Ascending aorta (tissue), 2 donors: ENCODE data around the gene KCNIP1. TPM values are rescaled to one million over a fixed set of nuclear protein-coding genes. Genes with fewer than 3 reads are reported as not detected.

Experiments
- DNase-seq, 2 donors: peaks; one replicate each; pipeline ENCODE4 v3.0.0-alpha.2; 2019; ENCODE audit warnings: low spot score in 2 of 2
- H3K27ac ChIP-seq, 2 donors: fragments of 200-600 bp; sonication (generic); one replicate each; pipeline ENCODE4 v1.5.1; 2016 to 2017; ENCODE audit warnings: mild to moderate bottlenecking in 1 of 2
- H3K27me3 ChIP-seq: fragments of 200-600 bp; sonication (generic); one replicate; pipeline ENCODE4 v1.5.1; 2017
- H3K36me3 ChIP-seq, 2 donors: fragments of 200-600 bp; sonication (generic); one replicate each; pipeline ENCODE4 v1.5.1; 2016
- H3K4me1 ChIP-seq, 2 donors: fragments of 200-600 bp; sonication (generic); one replicate each; pipeline ENCODE4 v1.5.1; 2016 to 2017; ENCODE audit warnings: mild to moderate bottlenecking in 1 of 2
- H3K4me3 ChIP-seq, 2 donors: fragments of 200-600 bp; sonication (generic); one replicate each; pipeline ENCODE4 v1.5.1; 2016 to 2017; ENCODE audit warnings: mild to moderate bottlenecking in 1 of 2
- H3K9me3 ChIP-seq, 2 donors: fragments of 200-600 bp; sonication (generic); one replicate each; pipeline ENCODE4 v1.5.1; 2016
- intact Hi-C: fragments of 100-400 bp; cut with DNase I; formaldehyde crosslinking; loops from one replicate; pipeline ENCODE4 v1.15.1; 2023
- total RNA-seq: library from RNA; depleted of rRNA; stranded (reverse); fragments of >200 nt; gene quantifications from one replicate; pipeline ENCODE4 v1.1.0, GENCODE V29; 2016
- TF ChIP-seq, protein P1 (sequence below), 3 experiments: fragments of 200-600 bp in 2 of 3; fragments of 450-650 bp in 1 of 3; sonication (generic) in 2 of 3; IDR thresholded peaks; one replicate each; pipeline ENCODE4 v1.5.1; 2016 to 2019; ENCODE audit warnings: antibody characterized with exemption in 3 of 3, mild to moderate bottlenecking in 1 of 3, moderate library complexity in 1 of 3

KCNIP1 gene
- total RNA-seq, 1 donor from 2014 or later, result not detected

GRCh38 chr5:170536525-170536924, 32.7 kb downstream of the KCNIP1 start:
- H3K27ac ChIP-seq, result no peak overlapping the region
- no peak for DNase-seq
- TF ChIP-seq, protein P1, sequence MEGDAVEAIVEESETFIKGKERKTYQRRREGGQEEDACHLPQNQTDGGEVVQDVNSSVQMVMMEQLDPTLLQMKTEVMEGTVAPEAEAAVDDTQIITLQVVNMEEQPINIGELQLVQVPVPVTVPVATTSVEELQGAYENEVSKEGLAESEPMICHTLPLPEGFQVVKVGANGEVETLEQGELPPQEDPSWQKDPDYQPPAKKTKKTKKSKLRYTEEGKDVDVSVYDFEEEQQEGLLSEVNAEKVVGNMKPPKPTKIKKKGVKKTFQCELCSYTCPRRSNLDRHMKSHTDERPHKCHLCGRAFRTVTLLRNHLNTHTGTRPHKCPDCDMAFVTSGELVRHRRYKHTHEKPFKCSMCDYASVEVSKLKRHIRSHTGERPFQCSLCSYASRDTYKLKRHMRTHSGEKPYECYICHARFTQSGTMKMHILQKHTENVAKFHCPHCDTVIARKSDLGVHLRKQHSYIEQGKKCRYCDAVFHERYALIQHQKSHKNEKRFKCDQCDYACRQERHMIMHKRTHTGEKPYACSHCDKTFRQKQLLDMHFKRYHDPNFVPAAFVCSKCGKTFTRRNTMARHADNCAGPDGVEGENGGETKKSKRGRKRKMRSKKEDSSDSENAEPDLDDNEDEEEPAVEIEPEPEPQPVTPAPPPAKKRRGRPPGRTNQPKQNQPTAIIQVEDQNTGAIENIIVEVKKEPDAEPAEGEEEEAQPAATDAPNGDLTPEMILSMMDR (IDR thresholded peaks at IDR 0.05), result no peak

GRCh38 chr5:170537451-170538095, 33.8 kb downstream of the KCNIP1 start:
- intact Hi-C loops, result no loop called here
- no peaks in the 10 kb centered on the region for H3K4me1 ChIP-seq
- DNase-seq, result no peak

More at GRCh38 chr5:170536525-170536924, 32.7 kb downstream of the KCNIP1 start:
- no peaks in the 10 kb centered on the region for H3K4me1 ChIP-seq
- H3K4me3 ChIP-seq, result no peak overlapping the region
- no peaks in the 10 kb centered on the region for H3K36me3 ChIP-seq
- H3K27me3 ChIP-seq, result no peaks in the 10 kb centered on the region
- intact Hi-C loops, result no loop called here
- H3K9me3 ChIP-seq, result no peaks in the 10 kb centered on the region

GRCh38 chr5:170538096-170538465, 34.3 kb downstream of the KCNIP1 start:
- Histone ChIP-seq H3K27ac (no peak overlapping the region), H3K4me1 (no peaks in the 10 kb centered on the region), H3K36me3 (no peaks in the 10 kb centered on the region), H3K9me3 (no peaks in the 10 kb centered on the region), H3K27me3 (no peaks in the 10 kb centered on the region), H3K4me3 (no peak overlapping the region)
- intact Hi-C loops, result no loop called here
- TF ChIP-seq, protein P1 (IDR thresholded peaks at IDR 0.05), result no peak
- DNase-seq, result no peak

More at GRCh38 chr5:170537451-170538095, 33.8 kb downstream of the KCNIP1 start:
- TF ChIP-seq, protein P1 (IDR thresholded peaks at IDR 0.05), result no peak
- Histone ChIP-seq H3K9me3 (no peaks in the 10 kb centered on the region), H3K27me3 (no peaks in the 10 kb centered on the region), H3K36me3 (no peaks in the 10 kb centered on the region), H3K4me3 (no peak overlapping the region), H3K27ac (no peak overlapping the region)

- Histone ChIP-seq H3K27ac (no peak overlapping the region), H3K4me1 (no peaks in the 10 kb centered on the region), H3K36me3 (no peaks in the 10 kb centered on the region), H3K4me3 (no peak overlapping the region), H3K9me3 (no peaks in the 10 kb centered on the region), H3K27me3 (no peaks in the 10 kb centered on the region)
- intact Hi-C loops, result no loop called here
- DNase-seq, result no peak
- TF ChIP-seq, protein P1 (IDR thresholded peaks at IDR 0.05), result no peak
Observed at GRCh38 chr5:170538696-170539586, 35.1 kb downstream of the KCNIP1 start.

- Histone ChIP-seq H3K9me3 (peaks cover 0 to 5% of the 10 kb centered on the region in 2 donors), H3K27ac (no peak overlapping the region), H3K4me1 (no peaks in the 10 kb centered on the region), H3K27me3 (no peaks in the 10 kb centered on the region), H3K36me3 (no peaks in the 10 kb centered on the region), H3K4me3 (no peak overlapping the region)
- no peak for DNase-seq
- intact Hi-C loops, result no loop called here
- TF ChIP-seq, protein P1 (IDR thresholded peaks at IDR 0.05), result no peak
Observed at GRCh38 chr5:170540271-170540670, 36.5 kb downstream of the KCNIP1 start.
